ENCODE data around the gene MAS1L.

- TF ChIP-seq, protein P1, sequence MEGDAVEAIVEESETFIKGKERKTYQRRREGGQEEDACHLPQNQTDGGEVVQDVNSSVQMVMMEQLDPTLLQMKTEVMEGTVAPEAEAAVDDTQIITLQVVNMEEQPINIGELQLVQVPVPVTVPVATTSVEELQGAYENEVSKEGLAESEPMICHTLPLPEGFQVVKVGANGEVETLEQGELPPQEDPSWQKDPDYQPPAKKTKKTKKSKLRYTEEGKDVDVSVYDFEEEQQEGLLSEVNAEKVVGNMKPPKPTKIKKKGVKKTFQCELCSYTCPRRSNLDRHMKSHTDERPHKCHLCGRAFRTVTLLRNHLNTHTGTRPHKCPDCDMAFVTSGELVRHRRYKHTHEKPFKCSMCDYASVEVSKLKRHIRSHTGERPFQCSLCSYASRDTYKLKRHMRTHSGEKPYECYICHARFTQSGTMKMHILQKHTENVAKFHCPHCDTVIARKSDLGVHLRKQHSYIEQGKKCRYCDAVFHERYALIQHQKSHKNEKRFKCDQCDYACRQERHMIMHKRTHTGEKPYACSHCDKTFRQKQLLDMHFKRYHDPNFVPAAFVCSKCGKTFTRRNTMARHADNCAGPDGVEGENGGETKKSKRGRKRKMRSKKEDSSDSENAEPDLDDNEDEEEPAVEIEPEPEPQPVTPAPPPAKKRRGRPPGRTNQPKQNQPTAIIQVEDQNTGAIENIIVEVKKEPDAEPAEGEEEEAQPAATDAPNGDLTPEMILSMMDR (IDR thresholded peaks at IDR 0.05), result no peak
- no peak for TF ChIP-seq EZH2 (IDR thresholded peaks at IDR 0.05)
- no peak for TF ChIP-seq EZH2phosphoT487 (IDR thresholded peaks at IDR 0.05)
Observed at GRCh38 chr6:29456971-29457370, 30.8 kb downstream of the MAS1L start, which contains the start of the genes OR11A1 and OR2H1.

Measured in neural progenitor cell (in vitro differentiated cells).